Ovary (tissue), 9 donors: Measurements from ENCODE around the gene POU2F3. TPM values are rescaled to one million over a fixed set of nuclear protein-coding genes. Genes with fewer than 3 reads are reported as not detected.

Source experiments
- DNase-seq, 5 donors: peaks; one replicate each; pipeline ENCODE4 v3.0.0-alpha.2; 2019 to 2020
- H3K27ac ChIP-seq, 2 donors: fragments of 200-600 bp; one replicate each; pipeline versions ENCODE4 v1.5.1 to v1.8.0; 2019 to 2022
- H3K27me3 ChIP-seq: fragments of 200-600 bp; one replicate; pipeline ENCODE4 v1.8.0; 2022
- H3K36me3 ChIP-seq: fragments of 200-600 bp; sonication (generic); one replicate; pipeline ENCODE4 v1.5.1; 2019
- H3K4me1 ChIP-seq: one replicate; pipeline ENCODE4 v1.8.1; 2013; ENCODE audit warnings: mild to moderate bottlenecking, moderate library complexity; ENCODE audit not compliant: insufficient read depth
- H3K4me3 ChIP-seq: fragments of 200-600 bp; sonication (generic); one replicate; pipeline ENCODE4 v1.5.1; 2017
- H3K9me3 ChIP-seq, 2 donors: fragments of 200-600 bp in 1 of 2; sonication (generic) in 1 of 2; one replicate each; pipeline versions ENCODE4 v1.5.1 to v1.8.1; 2013 to 2019; ENCODE audit warnings: mild to moderate bottlenecking in 1 of 2, moderate library complexity in 1 of 2
- EP300 ChIP-seq: sonication (generic); formaldehyde crosslinking; IDR thresholded peaks from one replicate; pipeline ENCODE4 v1.6.1; 2017; ENCODE audit warnings: antibody characterized with exemption
- POLR2A ChIP-seq: fragments of 450-650 bp; IDR thresholded peaks from one replicate; pipeline ENCODE4 v1.6.1; 2017; ENCODE audit warnings: antibody characterized with exemption, mild to moderate bottlenecking, moderate library complexity
- WGBS, 3 donors: extraction: QIAGEN DNeasy Blood & Tissue Kit in 1 of 3; methylation state at CpG; one replicate each; pipeline versions ENCODE4 v1.1.5 to v1.1.7; 2013 to 2017; 5-methylcytosine and 5-hydroxymethylcytosine counted together
- intact Hi-C, 4 donors: fragments of 100-400 bp; cut with DNase I; formaldehyde crosslinking; loops; one replicate each; pipeline versions ENCODE4 v1.11.0 to v1.15.1; 2022 to 2023
- polyA plus RNA-seq, 2 donors: library from polyadenylated mRNA; stranded (reverse); fragments of 200-250 nt in 1 of 2; fragments of 350-450 nt in 1 of 2; fragmentation: Illumina TruSeq in 1 of 2; extraction: RNeasy Lipid Tissue Mini Kit (QIAGEN cat#74804) in 1 of 2; gene quantifications; one replicate each; pipeline ENCODE4 v1.2.3, GENCODE V29; 2013 to 2014
- total RNA-seq, 7 donors: library from RNA; depleted of rRNA in 2 of 7; stranded (reverse); fragments of >200 nt in 2 of 7; fragmentation: NEBNext Ultra II Directional in 3 of 7; extraction: Animal tissue kit (Norgen Biotek cat#: 25700) in 3 of 7; gene quantifications; one replicate each; pipeline versions ENCODE4 v1.1.0 to v1.2.4, GENCODE V29; 2016 to 2023
- TF ChIP-seq, protein P1 (sequence below), 3 donors: fragments of 450-650 bp in 2 of 3; fragments of 200-600 bp in 1 of 3; IDR thresholded peaks; one replicate each; pipeline versions ENCODE4 v1.5.1 to v1.8.0; 2016 to 2022; ENCODE audit warnings: antibody characterized with exemption in 3 of 3, mild to moderate bottlenecking in 1 of 3
- donor health status: DM: no; HTN: no; CAD: no; lungs with moderate emphysema.
- donor health status: DM: no; HTN: no; CAD: no.
- donor health status: Bipolar disorder and iron deficiency.
- donor health status: DM: yes; HTN: yes; CAD: no.
- donor health status: DM: no; HTN: no; CAD: no.
- donor health status: DM: yes; HTN: yes; CAD: no.

Gene POU2F3
- total and polyA plus RNA-seq, 9 donors, result 0.05 to 1.0 (median 0.22) TPM; not detected in 2

DNA sequence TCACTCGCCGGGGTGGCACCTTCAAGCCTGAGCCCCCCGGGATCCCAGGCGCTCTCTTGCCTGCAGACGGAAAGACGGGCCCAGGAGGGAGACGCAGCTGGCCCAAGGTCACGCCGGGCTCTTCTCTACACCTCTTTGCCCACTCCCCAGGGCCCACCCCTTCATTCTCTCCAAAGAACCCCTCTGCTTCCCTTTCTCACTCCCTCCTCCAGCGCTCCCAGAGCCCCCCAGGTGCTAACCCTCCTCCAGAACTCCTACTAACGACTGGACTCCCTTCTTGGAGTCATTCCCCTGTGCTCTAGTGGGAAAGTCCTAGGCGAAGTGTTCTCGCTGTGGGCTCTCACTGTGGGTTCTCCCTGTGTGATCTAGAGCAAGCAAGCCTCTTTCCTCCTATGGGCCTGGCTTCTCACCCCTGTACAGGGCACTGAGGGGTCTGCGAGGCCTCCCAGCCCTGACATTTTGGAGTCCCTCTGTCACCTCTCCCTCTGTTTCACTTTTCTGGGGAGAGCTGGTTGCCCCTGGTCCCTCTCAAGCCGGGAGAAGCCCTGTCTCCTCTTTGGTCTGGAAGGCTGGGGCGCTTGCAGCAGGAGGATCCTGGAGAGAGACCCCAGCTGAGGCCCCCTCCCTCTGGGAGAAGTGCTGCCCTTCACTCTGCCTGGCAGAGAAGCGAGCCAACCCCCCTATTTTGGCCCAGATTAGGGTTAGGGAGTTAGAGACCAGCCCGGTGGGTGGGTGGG, 28.2 kb upstream of the POU2F3 start:
- 3 to 8% (median 7%) methylated on average over 18 of the region's 18 CpGs for WGBS, 3 donors
- TF ChIP-seq EP300 (no peak), POLR2A (no peak)
- TF ChIP-seq, protein P1, sequence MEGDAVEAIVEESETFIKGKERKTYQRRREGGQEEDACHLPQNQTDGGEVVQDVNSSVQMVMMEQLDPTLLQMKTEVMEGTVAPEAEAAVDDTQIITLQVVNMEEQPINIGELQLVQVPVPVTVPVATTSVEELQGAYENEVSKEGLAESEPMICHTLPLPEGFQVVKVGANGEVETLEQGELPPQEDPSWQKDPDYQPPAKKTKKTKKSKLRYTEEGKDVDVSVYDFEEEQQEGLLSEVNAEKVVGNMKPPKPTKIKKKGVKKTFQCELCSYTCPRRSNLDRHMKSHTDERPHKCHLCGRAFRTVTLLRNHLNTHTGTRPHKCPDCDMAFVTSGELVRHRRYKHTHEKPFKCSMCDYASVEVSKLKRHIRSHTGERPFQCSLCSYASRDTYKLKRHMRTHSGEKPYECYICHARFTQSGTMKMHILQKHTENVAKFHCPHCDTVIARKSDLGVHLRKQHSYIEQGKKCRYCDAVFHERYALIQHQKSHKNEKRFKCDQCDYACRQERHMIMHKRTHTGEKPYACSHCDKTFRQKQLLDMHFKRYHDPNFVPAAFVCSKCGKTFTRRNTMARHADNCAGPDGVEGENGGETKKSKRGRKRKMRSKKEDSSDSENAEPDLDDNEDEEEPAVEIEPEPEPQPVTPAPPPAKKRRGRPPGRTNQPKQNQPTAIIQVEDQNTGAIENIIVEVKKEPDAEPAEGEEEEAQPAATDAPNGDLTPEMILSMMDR (IDR thresholded peaks at IDR 0.05), result no peak
- intact Hi-C loops, result loop anchor here in 1 of 4 donors (2.0 kb wide), 1 partner anchor 27 kb away; no protein-coding TSS in a partner anchor
- DNase-seq, result no peak
- Histone ChIP-seq H3K4me1 (peaks cover 24% of the 10 kb centered on the region), H3K9me3 (no peaks in the 10 kb centered on the region), H3K4me3 (peak overlapping the region; percentile 63), H3K27me3 (no peaks in the 10 kb centered on the region), H3K27ac (peak overlapping the region; percentile 42 to 89), H3K36me3 (no peaks in the 10 kb centered on the region)

DNA sequence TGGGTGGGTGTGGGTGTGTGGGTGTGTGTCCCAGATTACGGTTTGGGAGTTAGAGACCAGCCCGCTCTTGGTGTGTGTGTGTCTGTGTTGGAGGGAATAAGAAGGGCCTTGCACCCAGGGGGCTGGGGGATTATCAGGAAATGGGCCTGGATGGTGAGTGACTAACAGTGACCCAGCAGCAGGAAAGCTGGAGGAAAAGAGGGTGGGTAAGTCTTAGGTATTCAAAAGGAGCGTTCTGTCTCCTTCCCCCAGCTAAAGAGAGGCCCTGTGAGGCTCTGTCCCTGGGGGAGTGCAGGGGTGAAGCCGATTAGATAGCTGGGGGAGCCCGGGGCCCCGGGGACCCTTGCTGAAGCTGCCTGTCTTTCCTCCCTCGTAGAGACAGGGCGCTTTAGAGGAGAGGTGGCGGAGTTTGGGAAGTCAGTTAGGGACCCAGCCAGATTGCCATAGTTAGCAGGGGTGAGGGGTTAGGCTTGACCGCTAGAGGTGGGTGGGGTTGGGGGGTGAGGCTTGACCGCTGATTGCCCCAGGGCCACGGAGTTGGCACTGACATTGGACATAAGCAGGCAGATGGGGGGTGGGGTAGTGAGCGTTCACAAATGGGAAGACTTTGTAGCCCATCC, 27.6 kb upstream of the POU2F3 start:
- intact Hi-C loops, result no loop called here
- Histone ChIP-seq H3K36me3 (no peaks in the 10 kb centered on the region), H3K4me1 (peaks cover 24% of the 10 kb centered on the region), H3K9me3 (no peaks in the 10 kb centered on the region), H3K27me3 (no peaks in the 10 kb centered on the region), H3K27ac (peak overlapping the region; percentile 58 to 89), H3K4me3 (peak overlapping the region; percentile 63)
- WGBS, 3 donors, result 10 to 24% (median 15%) methylated on average over 13 of the region's 13 CpGs
- DNase-seq, result no peak
- TF ChIP-seq POLR2A (no peak), EP300 (no peak)
- TF ChIP-seq, protein P1 (IDR thresholded peaks at IDR 0.05), result no peak

DNA sequence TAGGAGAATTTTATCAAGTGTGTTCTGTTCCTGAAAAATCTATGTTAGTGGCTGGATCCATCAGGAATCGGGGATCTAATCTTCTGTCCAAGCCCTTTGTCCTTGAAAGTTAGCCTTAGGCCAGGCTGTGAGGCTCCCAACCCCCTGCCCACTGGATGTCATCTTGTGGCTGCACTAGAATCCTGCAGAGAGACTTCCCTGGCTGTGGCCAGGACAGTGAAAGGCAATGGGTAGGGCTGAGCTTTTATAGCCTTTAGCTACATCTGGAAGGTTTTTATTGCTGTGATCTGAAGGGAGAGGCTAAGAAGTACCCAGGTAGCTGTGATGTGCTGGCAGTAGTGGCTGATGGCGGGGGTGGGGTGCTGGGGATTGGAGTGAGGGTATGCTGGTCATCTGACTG, 27.0 kb upstream of the POU2F3 start:
- H3K4me1 ChIP-seq, result peaks cover 23% of the 10 kb centered on the region
- intact Hi-C loops, result no loop called here
- peak overlapping the region; percentile 58 to 89 for H3K27ac ChIP-seq
- H3K4me3 ChIP-seq, result peak overlapping the region; percentile 63
- WGBS, 3 donors, result 43 to 53% (median 43%) methylated on average over 2 of the region's 2 CpGs
- no peaks in the 10 kb centered on the region for H3K27me3 ChIP-seq
- H3K9me3 ChIP-seq, result no peaks in the 10 kb centered on the region
- no peak for DNase-seq
- TF ChIP-seq POLR2A, result no peak
- TF ChIP-seq EP300, result no peak
- TF ChIP-seq, protein P1 (IDR thresholded peaks at IDR 0.05), result no peak
- H3K36me3 ChIP-seq, result no peaks in the 10 kb centered on the region

DNA sequence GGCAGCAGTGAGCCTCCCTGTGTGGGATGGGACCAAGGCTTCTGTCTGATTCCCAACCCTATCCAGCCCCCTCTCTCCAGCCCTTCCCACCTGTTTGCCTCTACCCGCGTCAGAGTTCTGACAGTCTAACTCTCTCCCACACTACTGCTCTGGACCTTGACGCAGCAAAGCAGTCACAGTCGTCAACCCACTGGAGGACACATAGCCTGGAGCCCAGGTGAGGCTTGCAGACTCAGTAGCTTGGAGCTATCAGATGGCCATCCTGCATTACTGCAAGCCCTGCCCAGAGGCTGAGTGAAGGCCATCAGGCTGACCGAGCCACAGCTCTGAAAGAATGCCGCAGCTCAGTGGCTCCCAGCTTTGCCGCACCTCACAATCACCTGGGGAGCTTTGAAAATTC, 25.4 kb upstream of the POU2F3 start:
- Histone ChIP-seq H3K27me3 (no peaks in the 10 kb centered on the region), H3K4me3 (no peak overlapping the region), H3K36me3 (no peaks in the 10 kb centered on the region), H3K27ac (no peak overlapping the region), H3K4me1 (peaks cover 30% of the 10 kb centered on the region), H3K9me3 (no peaks in the 10 kb centered on the region)
- DNase-seq, result no peak
- TF ChIP-seq, protein P1 (IDR thresholded peaks at IDR 0.05), result no peak
- TF ChIP-seq POLR2A (no peak), EP300 (no peak)
- intact Hi-C loops, result no loop called here
- WGBS, 3 donors, result 68 to 78% (median 74%) methylated on average over 7 of the region's 7 CpGs
